OCI-LY3 (cell line): ENCODE measurements around the gene ADGRA3.
"Not testable (repeated sequence)": the region's sequence is repeated elsewhere in the genome, so short reads cannot be mapped to it uniquely, and the experiment has no call there.

ENCODE experiments used
- H2AFZ ChIP-seq: fragments of 200-600, 300-600 bp; shearing (Covaris generic); 2 replicates; pipeline ENCODE4 v1.6.0; 2014; ENCODE audit warnings: antibody characterized with exemption, low read depth, low read length
- H3K27ac ChIP-seq: fragments of 200-600, 300-600 bp; sonication (generic); 2 replicates; pipeline ENCODE4 v1.5.1; 2014; ENCODE audit warnings: mild to moderate bottlenecking, low read length, moderate library complexity, mixed read lengths
- H3K27me3 ChIP-seq: fragments of 200-600, 300-600 bp; sonication (generic); 2 replicates; pipeline ENCODE4 v1.6.1; 2014; ENCODE audit warnings: low read depth, low read length, mixed read lengths
- H3K36me3 ChIP-seq: fragments of 200-600, 300-600 bp; sonication (generic); replicated peaks from 2 replicates; pipeline ENCODE3; 2014; ENCODE audit warnings: low read depth, low read length, mixed read lengths
- H3K4me1 ChIP-seq: fragments of 300-600, 200-600 bp; sonication (generic); 2 replicates; pipeline ENCODE4 v1.6.1; 2014; ENCODE audit warnings: low read length, mixed read lengths
- H3K4me2 ChIP-seq: fragments of 200-600, 300-600 bp; sonication (generic); 2 replicates; pipeline ENCODE4 v1.6.1; 2014; ENCODE audit warnings: low read length, mixed read lengths
- H3K4me3 ChIP-seq: fragments of 300-600, 200-600 bp; sonication (generic); 2 replicates; pipeline ENCODE4 v1.5.1; 2014; ENCODE audit warnings: antibody characterized with exemption, mild to moderate bottlenecking, low read length, moderate library complexity
- H3K79me2 ChIP-seq: fragments of 300-600, 200-600 bp; shearing (Covaris generic); 2 replicates; pipeline ENCODE4 v1.6.1; 2014; ENCODE audit warnings: mild to moderate bottlenecking, low read length, mixed read lengths
- H3K9ac ChIP-seq: fragments of 300-600, 200-600 bp; shearing (Covaris generic); 2 replicates; pipeline ENCODE4 v1.6.0; 2014; ENCODE audit warnings: mild to moderate bottlenecking, low read length, moderate library complexity
- H3K9me3 ChIP-seq: fragments of 200-600, 300-600 bp; shearing (Covaris generic); 2 replicates; pipeline ENCODE4 v1.6.1; 2014; ENCODE audit warnings: low read length, mixed read lengths; ENCODE audit not compliant: insufficient read depth
- H4K20me1 ChIP-seq: fragments of 200-600, 300-600 bp; sonication (generic); 2 replicates; pipeline ENCODE4 v1.6.1; 2016; ENCODE audit warnings: low read length, mixed read lengths; ENCODE audit not compliant: insufficient read depth
- CTCF ChIP-seq: fragments of 200-600, 300-600 bp; sonication (generic); IDR thresholded peaks from 2 replicates; pipeline ENCODE4 v1.5.1; 2014; ENCODE audit warnings: antibody characterized with exemption, low read length, low read depth
- EZH2phosphoT487 ChIP-seq: fragments of 200-600 bp; shearing (Covaris generic); IDR thresholded peaks from 2 replicates; pipeline ENCODE4 v1.6.1; 2018; ENCODE audit warnings: antibody characterized with exemption, mixed run types, low read depth

ADGRA3 gene

GRCh38 chr4:22477136-22477812 is 38.6 kb downstream of the ADGRA3 start:
- Histone ChIP-seq H3K79me2 (0 out of 2 replicates have a peak, but pooled peaks cover 8% of the 10 kb centered on the region), H2AFZ (peak overlapping the region; percentile 65; the same call in 1 of the 2 replicates), H3K27me3 (no peaks in the 10 kb centered on the region), H3K36me3 (no peaks in the 10 kb centered on the region), H3K9ac (no peak overlapping the region), H3K4me2 (peak overlapping the region; percentile 45), H3K4me3 (no peak overlapping the region), H3K9me3 (no peaks in the 10 kb centered on the region), H3K27ac (no peak overlapping the region), H4K20me1 (no peaks in the 10 kb centered on the region), H3K4me1 (peaks cover 9% of the 10 kb centered on the region)
- no peak for TF ChIP-seq EZH2phosphoT487
- no peak for TF ChIP-seq CTCF

GRCh38 chr4:22476011-22476410 is 39.9 kb downstream of the ADGRA3 start:
- Histone ChIP-seq H4K20me1 (no peaks in the 10 kb centered on the region), H3K4me3 (no peak overlapping the region), H3K9me3 (no peaks in the 10 kb centered on the region), H3K27ac (no peak overlapping the region), H3K36me3 (no peaks in the 10 kb centered on the region), H2AFZ (no peak overlapping the region), H3K4me2 (no peak overlapping the region), H3K9ac (no peak overlapping the region), H3K27me3 (no peaks in the 10 kb centered on the region), H3K4me1 (peaks cover 9% of the 10 kb centered on the region), H3K79me2 (0 out of 2 replicates have a peak, but pooled peaks cover 8% of the 10 kb centered on the region)
- TF ChIP-seq CTCF (no peak), EZH2phosphoT487 (no peak)

- H3K9me3 ChIP-seq, H3K27me3 ChIP-seq, H3K27ac ChIP-seq, H3K36me3 ChIP-seq, H3K4me2 ChIP-seq, H2AFZ ChIP-seq, H3K79me2 ChIP-seq, H3K9ac ChIP-seq, H4K20me1 ChIP-seq, H3K4me3 ChIP-seq: not testable (repeated sequence)
- H3K4me1 ChIP-seq = peaks cover 14% of the 10 kb centered on the region
Measured at GRCh38 chr4:22475311-22475646, 40.6 kb downstream of the ADGRA3 start.

GRCh38 chr4:22474636-22475310 is 41.1 kb downstream of the ADGRA3 start:
- TF ChIP-seq EZH2phosphoT487 (no peak), CTCF (no peak)
- Histone ChIP-seq H3K79me2 (0 out of 2 replicates have a peak, but pooled peaks cover 8% of the 10 kb centered on the region), H3K4me3 (no peak overlapping the region), H3K9me3 (no peaks in the 10 kb centered on the region), H4K20me1 (no peaks in the 10 kb centered on the region), H3K27me3 (no peaks in the 10 kb centered on the region), H2AFZ (no peak overlapping the region), H3K4me2 (no peak overlapping the region), H3K9ac (no peak overlapping the region), H3K27ac (no peak overlapping the region), H3K4me1 (peaks cover 14% of the 10 kb centered on the region), H3K36me3 (no peaks in the 10 kb centered on the region)
